ENCODE measurements around the gene SNX3.

GRCh38 chr6:108254433-108255410 lies 6.1 kb downstream of the SNX3 start:
- TF ChIP-seq CTCF (IDR thresholded peaks at IDR 0.05) (no peak), POLR2A (IDR thresholded peaks at IDR 0.05) (no peak)

Measured in esophagus squamous epithelium (tissue), 4 donors.